ENCODE results near the gene MCHR1.
"Not testable (repeated sequence)": the region's sequence is repeated elsewhere in the genome, so short reads cannot be mapped to it uniquely, and the experiment has no call there.

Gene MCHR1

DNA sequence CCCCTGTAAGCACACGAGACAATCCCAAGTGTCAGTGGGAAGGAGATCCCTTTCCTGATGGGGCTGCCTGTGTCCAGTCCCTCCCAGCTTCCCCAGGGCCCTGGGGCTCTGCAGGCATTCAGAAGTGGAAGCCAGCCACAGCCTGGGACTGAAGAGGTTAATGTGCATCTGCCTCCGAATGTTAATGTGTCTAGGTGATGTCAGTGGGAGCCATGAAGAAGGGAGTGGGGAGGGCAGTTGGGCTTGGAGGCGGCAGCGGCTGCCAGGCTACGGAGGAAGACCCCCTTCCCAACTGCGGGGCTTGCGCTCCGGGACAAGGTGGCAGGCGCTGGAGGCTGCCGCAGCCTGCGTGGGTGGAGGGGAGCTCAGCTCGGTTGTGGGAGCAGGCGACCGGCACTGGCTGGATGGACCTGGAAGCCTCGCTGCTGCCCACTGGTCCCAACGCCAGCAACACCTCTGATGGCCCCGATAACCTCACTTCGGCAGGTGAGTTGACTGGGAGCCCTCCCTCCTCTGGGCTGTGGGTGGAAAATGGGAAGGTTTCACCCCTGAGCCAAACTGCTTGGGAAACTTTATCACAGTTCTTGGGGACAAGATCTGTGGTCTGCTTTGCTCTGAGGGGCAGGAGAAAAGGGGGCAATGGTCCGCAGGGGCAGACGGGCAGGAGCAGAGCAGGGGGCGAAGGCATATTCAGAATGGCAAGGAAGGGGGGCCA lies at the start of gene MCHR1:
TSS of gene MCHR1 (plus strand) at position 236 of the 715 bp plus-strand sequence. CDS start at position 405, 169 bp downstream.
- no peak for DNase-seq

- DNase-seq: no peak
Observed at GRCh38 chr22:40631925-40632324, 47.4 kb upstream of the MCHR1 start.

DNA sequence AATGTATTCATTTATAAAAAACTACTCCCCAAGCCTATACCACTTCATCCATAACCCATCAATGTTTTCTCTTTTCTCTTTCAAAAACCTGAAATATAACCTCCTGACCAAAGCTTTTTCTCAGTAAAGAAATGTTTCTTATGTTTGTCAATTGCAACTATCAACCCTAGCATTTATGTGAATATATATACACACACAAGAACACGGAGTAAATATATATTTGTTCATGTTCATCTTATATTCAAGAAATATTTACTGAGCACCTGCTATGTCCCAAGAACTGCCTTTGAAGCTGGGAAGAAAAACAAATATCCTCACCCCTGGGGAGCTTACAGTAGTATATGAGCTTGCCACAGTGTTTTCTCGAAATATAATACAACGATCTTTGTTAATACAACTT lies 46.2 kb upstream of the MCHR1 start:
- no peak for DNase-seq

GRCh38 chr22:40634119-40634903 lies 45.0 kb upstream of the MCHR1 start:
- DNase-seq: no peak

DNA sequence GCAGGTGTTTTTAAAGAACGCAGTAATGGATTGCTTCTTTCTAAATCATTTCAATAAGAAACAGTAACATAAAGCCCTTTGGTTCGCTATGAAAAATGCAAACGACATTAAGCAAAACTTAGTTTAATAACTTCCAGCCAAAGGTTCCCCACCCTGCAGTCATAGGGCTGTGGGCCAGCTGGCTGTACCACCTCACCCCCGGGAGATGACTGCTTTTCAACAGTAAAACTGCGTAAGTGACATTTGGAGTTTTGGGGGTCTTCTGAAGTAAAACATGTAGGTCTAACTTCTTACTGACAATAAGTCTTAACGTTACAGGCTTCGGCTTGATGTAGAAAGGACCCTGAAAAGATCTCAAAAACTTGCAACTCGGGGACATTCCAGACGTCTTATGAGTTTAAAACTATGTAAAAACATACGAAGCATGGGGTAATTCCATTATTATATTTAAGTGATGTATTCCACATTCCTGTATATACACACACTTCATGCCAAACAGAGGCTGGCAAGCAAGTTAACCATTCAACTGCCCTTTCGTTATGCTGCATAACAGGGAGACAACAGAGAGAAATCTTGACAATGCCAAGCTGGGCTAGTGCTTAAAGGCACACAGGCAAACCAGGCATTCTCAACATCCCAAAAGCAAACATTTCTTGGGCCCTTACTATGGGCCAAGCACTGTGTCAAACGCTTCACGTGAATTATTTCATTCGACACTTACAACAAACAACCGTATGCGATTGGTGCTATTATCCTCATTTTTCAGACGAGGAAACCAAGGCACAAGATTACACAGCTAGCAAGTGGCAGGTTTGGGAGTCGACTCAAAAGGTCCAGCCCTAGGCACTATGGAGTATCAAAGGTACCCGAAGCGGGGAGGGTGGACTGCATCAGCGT lies 44.0 kb upstream of the MCHR1 start:
- no peak for DNase-seq

- no peak for DNase-seq
Observed at GRCh38 chr22:40635940-40636379, 43.3 kb upstream of the MCHR1 start.

DNA sequence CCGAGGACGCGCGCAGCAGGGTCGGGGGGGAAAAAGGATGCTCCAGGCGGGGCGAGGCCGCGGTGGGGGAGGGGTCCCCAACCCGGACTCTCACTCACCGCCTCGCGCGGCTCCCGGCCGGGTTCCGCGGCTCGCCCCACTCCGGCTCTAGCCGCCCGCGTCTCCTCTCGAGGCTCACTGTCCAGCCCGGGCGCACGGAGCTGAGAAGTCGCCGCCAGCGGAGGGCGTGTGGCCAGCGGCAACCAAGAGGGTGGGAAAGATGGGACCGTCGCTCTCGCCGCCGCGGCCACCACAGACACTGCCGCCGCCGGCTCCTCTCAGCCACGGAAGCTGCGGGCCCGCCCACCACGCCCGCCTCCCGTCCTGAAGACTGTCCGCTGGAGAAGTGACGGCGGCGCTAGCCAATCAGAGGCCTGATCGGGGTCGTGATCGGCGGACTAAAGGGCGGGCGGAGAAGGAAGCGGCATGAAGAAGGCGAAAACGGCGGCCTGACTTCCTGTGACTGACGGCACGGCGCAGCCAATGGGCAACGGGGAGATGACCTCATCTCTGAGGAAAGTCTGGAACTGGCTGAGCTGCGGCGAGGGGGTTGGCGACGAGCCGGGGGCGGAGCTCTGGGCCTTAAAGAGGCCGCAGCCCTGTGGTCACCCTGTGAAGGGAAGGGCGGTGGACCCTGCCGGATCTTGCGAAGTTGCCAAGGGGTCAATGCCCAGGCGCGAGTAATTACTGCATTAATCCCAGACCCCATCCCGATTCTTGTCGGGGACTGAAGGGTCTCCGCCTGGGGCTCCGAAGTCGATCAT lies 42.7 kb upstream of the MCHR1 start, which contains the start of gene MRTFA:
TSS of gene MRTFA (minus strand) at position 340 of the 803 bp plus-strand sequence.
- peak; percentile 99 to 100 for DNase-seq

GRCh38 chr22:40637183-40638150 lies 41.8 kb upstream of the MCHR1 start:
- peak; percentile 58 to 65 for DNase-seq

GRCh38 chr22:40638261-40638660 lies 41.0 kb upstream of the MCHR1 start:
- DNase-seq: no peak

- no peak for DNase-seq
Observed at GRCh38 chr22:40641269-40641668, 38.0 kb upstream of the MCHR1 start.

DNA sequence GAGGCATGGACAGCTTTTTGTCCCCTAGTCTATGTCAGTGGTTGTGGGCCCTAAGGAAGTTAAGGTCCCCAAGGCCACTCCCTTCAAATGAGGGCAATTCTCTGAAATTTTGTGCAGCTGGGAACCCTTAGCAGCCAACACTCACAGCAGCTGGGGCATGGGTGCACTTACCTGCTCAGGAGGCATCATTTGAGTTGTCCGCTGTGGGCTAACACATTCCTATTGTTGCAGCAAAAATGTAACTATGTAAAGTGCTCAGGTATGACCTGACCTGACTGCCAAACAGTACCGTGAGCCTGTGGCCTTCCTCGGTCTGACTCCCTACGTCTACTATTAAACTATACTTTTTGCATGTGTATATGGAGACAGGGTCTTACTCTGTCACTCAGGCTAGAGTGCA lies 37.0 kb upstream of the MCHR1 start:
- no peak for DNase-seq

DNA sequence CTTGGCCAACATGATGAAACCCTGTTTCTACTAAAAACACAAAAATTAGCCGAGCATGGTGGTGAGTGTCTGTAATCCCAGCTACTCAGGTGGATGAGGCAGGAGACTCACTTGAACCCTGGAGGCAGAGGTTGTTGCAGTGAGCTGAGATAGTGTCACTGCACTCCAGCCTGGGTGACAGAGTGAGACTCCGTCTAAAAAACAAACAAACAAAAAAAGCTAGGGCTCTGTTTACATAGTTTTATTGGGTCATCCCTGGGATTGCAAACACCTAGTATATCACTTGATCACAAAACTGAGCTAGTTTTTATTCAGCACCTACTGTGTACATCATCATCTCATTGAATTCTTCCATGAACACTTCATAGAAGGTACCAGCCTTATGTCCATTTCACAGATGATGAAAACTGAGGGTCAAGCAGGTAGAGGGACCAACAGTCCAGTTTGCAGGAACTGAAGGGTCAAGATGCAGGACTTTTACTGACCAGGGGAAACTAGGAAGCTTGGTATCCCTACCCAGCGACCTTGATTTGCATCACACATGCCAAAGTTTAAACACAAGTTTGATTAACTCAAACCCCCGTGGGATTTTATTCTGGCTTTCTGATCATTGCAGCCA lies 33.6 kb upstream of the MCHR1 start:
- DNase-seq: no peak

GRCh38 chr22:40648386-40648785 lies 30.9 kb upstream of the MCHR1 start:
- DNase-seq: no peak

DNA sequence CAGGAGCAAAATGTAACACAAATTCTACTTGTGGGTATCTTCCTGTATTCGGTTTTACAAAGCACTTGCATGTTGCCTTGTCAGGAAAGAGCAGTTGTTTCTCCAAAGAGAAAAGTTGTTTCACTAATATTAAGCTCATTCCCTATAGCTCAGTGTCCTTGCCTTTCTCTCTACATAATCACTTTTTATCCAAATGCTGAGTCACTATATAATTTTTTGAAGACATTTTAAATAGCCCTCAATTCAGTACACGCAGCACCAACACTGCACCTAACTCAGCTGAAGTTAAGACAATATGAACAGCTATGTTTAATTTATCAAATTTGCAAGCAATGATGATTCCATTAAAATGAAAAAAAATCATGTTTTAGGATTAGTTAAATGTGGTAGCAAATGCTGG lies 28.2 kb upstream of the MCHR1 start:
- DNase-seq: no peak

DNA sequence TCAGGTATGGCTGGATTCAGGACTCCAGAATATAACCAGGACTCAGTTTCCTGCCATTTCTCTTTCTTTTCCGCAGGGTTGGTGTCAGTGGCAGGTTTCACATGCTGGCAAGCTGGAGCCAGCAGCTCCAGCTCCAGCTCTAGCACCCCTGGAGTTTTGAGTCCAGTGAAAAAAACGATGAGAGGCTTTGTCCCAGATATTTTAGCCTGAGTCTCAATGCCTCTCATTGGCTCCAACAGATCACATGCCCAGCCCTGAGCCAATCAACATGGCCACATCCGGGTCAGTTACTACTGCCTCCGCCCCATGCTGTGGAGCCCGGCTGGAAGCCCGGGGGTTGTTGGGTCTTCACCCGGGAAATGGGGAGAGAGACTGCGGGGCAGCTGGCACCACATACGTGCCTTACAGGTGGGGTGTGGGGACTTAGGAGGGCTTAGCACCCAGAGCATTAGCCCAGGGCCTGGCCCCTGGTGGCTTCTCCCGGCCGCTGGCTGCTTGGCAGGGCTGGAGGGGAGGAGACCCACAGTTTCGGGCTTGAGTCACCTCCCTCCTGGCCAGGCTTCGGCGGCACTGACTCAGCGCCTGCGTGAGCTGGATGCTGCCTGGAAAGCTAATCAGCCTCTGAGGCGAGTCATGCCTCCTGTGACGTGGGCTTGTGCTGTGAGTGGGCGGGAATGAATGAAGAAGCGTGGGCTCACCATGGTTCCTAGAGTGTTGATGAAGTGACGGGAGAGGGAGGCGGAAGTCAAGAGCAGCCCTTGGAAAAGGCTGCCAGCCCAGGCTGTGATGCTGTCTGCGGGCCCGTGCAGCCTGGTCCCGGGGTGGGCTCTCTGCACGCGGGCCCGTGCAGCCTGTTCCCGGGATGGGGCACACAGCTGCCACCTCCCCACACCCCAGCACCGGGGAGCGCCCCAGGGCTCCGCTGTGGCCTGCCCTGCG lies 27.5 kb upstream of the MCHR1 start:
- peak; percentile 77 to 89 for DNase-seq

GRCh38 chr22:40653361-40653760 lies 25.9 kb upstream of the MCHR1 start:
- DNase-seq: no peak

DNA sequence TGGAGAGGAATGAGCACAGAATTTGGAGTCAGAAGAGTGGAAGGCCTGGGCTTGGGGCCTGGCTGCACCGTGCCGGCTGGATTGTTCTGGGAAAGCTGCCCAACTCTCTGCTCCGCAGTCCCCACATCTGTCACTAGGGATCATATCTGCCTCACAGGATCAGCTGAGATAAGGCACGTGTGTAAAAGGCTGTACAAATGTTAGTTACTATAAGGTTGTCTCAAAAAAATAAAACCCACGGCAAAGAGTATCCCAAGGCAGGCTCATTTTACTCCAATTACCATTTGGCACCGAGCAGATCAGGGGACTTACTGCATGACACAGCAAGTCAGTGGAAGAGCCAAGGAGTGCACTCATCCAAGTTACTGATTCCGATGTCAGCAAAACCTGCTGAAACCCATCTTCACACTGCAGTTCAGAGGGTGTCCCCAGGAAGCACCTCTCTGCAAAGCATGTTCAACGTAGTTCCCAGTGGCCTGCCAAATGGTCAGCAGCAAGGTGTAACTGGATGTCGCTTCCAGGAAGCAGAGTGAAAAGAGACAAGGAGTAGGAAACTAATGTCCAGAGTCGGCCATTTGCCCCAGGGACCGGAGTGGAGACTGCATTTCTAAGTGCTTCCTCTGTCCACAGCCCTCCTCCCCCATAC lies 24.6 kb upstream of the MCHR1 start:
- no peak for DNase-seq

GRCh38 chr22:40655941-40656340 lies 23.3 kb upstream of the MCHR1 start:
- not testable (repeated sequence) for DNase-seq

GRCh38 chr22:40656651-40657050 lies 22.6 kb upstream of the MCHR1 start:
- not testable (repeated sequence) for DNase-seq
